ENCODE measurements around the gene L3MBTL3.
"Not testable (repeated sequence)": the region's sequence is repeated elsewhere in the genome, so short reads cannot be mapped to it uniquely, and the experiment has no call there.

The L3MBTL3 gene

GRCh38 chr6:130098317-130098716 is 79.9 kb downstream of the L3MBTL3 start:
- Histone ChIP-seq H3K9ac (ENCODE audit: low read length) (no peak overlapping the region), H3K27me3 (ENCODE audit: control insufficient read depth, insufficient read depth, low read length) (no peaks in the 10 kb centered on the region), H3K27ac (ENCODE audit: low read length) (no peak overlapping the region), H3K9me3 (ENCODE audit: control insufficient read depth, low read depth, low read length) (no peaks in the 10 kb centered on the region), H3K4me3 (ENCODE audit: low read length) (no peak overlapping the region), H3K36me3 (ENCODE audit: control insufficient read depth, low read depth, low read length) (peaks cover 4% of the 10 kb centered on the region), H3K4me1 (ENCODE audit: control insufficient read depth, low read depth, low read length) (no peaks in the 10 kb centered on the region)

- Histone ChIP-seq H3K27ac (ENCODE audit: low read length) (no peak overlapping the region), H3K4me3 (ENCODE audit: low read length) (no peak overlapping the region)
Observed at GRCh38 chr6:130099119-130099518, 80.7 kb downstream of the L3MBTL3 start.

GRCh38 chr6:130105996-130106704 is 87.8 kb downstream of the L3MBTL3 start:
- Histone ChIP-seq H3K27ac (ENCODE audit: low read length) (no peak overlapping the region), H3K9ac (ENCODE audit: low read length) (no peak overlapping the region), H3K4me1 (ENCODE audit: control insufficient read depth, low read depth, low read length) (no peaks in the 10 kb centered on the region), H3K36me3 (ENCODE audit: control insufficient read depth, low read depth, low read length) (no peaks in the 10 kb centered on the region), H3K4me3 (ENCODE audit: low read length) (no peak overlapping the region), H3K27me3 (ENCODE audit: control insufficient read depth, insufficient read depth, low read length) (no peaks in the 10 kb centered on the region), H3K9me3 (ENCODE audit: control insufficient read depth, low read depth, low read length) (no peaks in the 10 kb centered on the region)

More at GRCh38 chr6:130099119-130099518, 80.7 kb downstream of the L3MBTL3 start:
- Histone ChIP-seq H3K9me3 (ENCODE audit: control insufficient read depth, low read depth, low read length) (no peaks in the 10 kb centered on the region), H3K9ac (ENCODE audit: low read length) (no peak overlapping the region), H3K27me3 (ENCODE audit: control insufficient read depth, insufficient read depth, low read length) (no peaks in the 10 kb centered on the region), H3K4me1 (ENCODE audit: control insufficient read depth, low read depth, low read length) (no peaks in the 10 kb centered on the region), H3K36me3 (ENCODE audit: control insufficient read depth, low read depth, low read length) (peaks cover 4% of the 10 kb centered on the region)

- no peaks in the 10 kb centered on the region for H3K9me3 ChIP-seq (ENCODE audit: control insufficient read depth, low read depth, low read length)
- H3K27me3 ChIP-seq (ENCODE audit: control insufficient read depth, insufficient read depth, low read length): no peaks in the 10 kb centered on the region
- no peaks in the 10 kb centered on the region for H3K4me1 ChIP-seq (ENCODE audit: control insufficient read depth, low read depth, low read length)
- no peak overlapping the region for H3K27ac ChIP-seq (ENCODE audit: low read length)
- H3K9ac ChIP-seq (ENCODE audit: low read length): no peak overlapping the region
- no peaks in the 10 kb centered on the region for H3K36me3 ChIP-seq (ENCODE audit: control insufficient read depth, low read depth, low read length)
- no peak overlapping the region for H3K4me3 ChIP-seq (ENCODE audit: low read length)
Observed at GRCh38 chr6:130107710-130108109, 89.3 kb downstream of the L3MBTL3 start.

- no peaks in the 10 kb centered on the region for H3K4me1 ChIP-seq (ENCODE audit: control insufficient read depth, low read depth, low read length)
- H3K36me3 ChIP-seq (ENCODE audit: control insufficient read depth, low read depth, low read length): no peaks in the 10 kb centered on the region
- H3K4me3 ChIP-seq (ENCODE audit: low read length): no peak overlapping the region
- no peak overlapping the region for H3K27ac ChIP-seq (ENCODE audit: low read length)
- H3K9me3 ChIP-seq (ENCODE audit: control insufficient read depth, low read depth, low read length): no peaks in the 10 kb centered on the region
- no peaks in the 10 kb centered on the region for H3K27me3 ChIP-seq (ENCODE audit: control insufficient read depth, insufficient read depth, low read length)
- H3K9ac ChIP-seq (ENCODE audit: low read length): no peak overlapping the region
Observed at GRCh38 chr6:130111031-130111430, 92.7 kb downstream of the L3MBTL3 start.

- Histone ChIP-seq H3K9ac (ENCODE audit: low read length) (no peak overlapping the region), H3K4me1 (ENCODE audit: control insufficient read depth, low read depth, low read length) (no peaks in the 10 kb centered on the region), H3K4me3 (ENCODE audit: low read length) (no peak overlapping the region), H3K27ac (ENCODE audit: low read length) (no peak overlapping the region), H3K27me3 (ENCODE audit: control insufficient read depth, insufficient read depth, low read length) (no peaks in the 10 kb centered on the region), H3K36me3 (ENCODE audit: control insufficient read depth, low read depth, low read length) (no peaks in the 10 kb centered on the region), H3K9me3 (ENCODE audit: control insufficient read depth, low read depth, low read length) (no peaks in the 10 kb centered on the region)
Observed at GRCh38 chr6:130113201-130113710, 94.9 kb downstream of the L3MBTL3 start.

- Histone ChIP-seq H3K36me3 (ENCODE audit: control insufficient read depth, low read depth, low read length) (no peaks in the 10 kb centered on the region), H3K27ac (ENCODE audit: low read length) (no peak overlapping the region), H3K27me3 (ENCODE audit: control insufficient read depth, insufficient read depth, low read length) (no peaks in the 10 kb centered on the region), H3K4me3 (ENCODE audit: low read length) (no peak overlapping the region), H3K9me3 (ENCODE audit: control insufficient read depth, low read depth, low read length) (no peaks in the 10 kb centered on the region), H3K9ac (ENCODE audit: low read length) (no peak overlapping the region), H3K4me1 (ENCODE audit: control insufficient read depth, low read depth, low read length) (no peaks in the 10 kb centered on the region)
Observed at GRCh38 chr6:130115036-130115435, 96.7 kb downstream of the L3MBTL3 start.

- Histone ChIP-seq H3K9ac (ENCODE audit: low read length) (no peak overlapping the region), H3K27me3 (ENCODE audit: control insufficient read depth, insufficient read depth, low read length) (no peaks in the 10 kb centered on the region), H3K4me1 (ENCODE audit: control insufficient read depth, low read depth, low read length) (no peaks in the 10 kb centered on the region), H3K36me3 (ENCODE audit: control insufficient read depth, low read depth, low read length) (no peaks in the 10 kb centered on the region), H3K27ac (ENCODE audit: low read length) (no peak overlapping the region), H3K9me3 (ENCODE audit: control insufficient read depth, low read depth, low read length) (no peaks in the 10 kb centered on the region), H3K4me3 (ENCODE audit: low read length) (no peak overlapping the region)
Observed at GRCh38 chr6:130116273-130116672, 97.9 kb downstream of the L3MBTL3 start.

- H3K4me1 ChIP-seq (ENCODE audit: control insufficient read depth, low read depth, low read length); H3K27ac ChIP-seq (ENCODE audit: low read length); H3K36me3 ChIP-seq (ENCODE audit: control insufficient read depth, low read depth, low read length); H3K9ac ChIP-seq (ENCODE audit: low read length); H3K4me3 ChIP-seq (ENCODE audit: low read length); H3K27me3 ChIP-seq (ENCODE audit: control insufficient read depth, insufficient read depth, low read length); H3K9me3 ChIP-seq (ENCODE audit: control insufficient read depth, low read depth, low read length): not testable (repeated sequence)
Observed at GRCh38 chr6:130117187-130117701, 98.9 kb downstream of the L3MBTL3 start.

GRCh38 chr6:130118236-130118635 is 99.9 kb downstream of the L3MBTL3 start:
- H3K27ac ChIP-seq (ENCODE audit: low read length): no peak overlapping the region
- H3K4me1 ChIP-seq (ENCODE audit: control insufficient read depth, low read depth, low read length): no peaks in the 10 kb centered on the region
- no peaks in the 10 kb centered on the region for H3K9me3 ChIP-seq (ENCODE audit: control insufficient read depth, low read depth, low read length)
- no peaks in the 10 kb centered on the region for H3K27me3 ChIP-seq (ENCODE audit: control insufficient read depth, insufficient read depth, low read length)
- H3K9ac ChIP-seq (ENCODE audit: low read length): no peak overlapping the region
- no peak overlapping the region for H3K4me3 ChIP-seq (ENCODE audit: low read length)
- H3K36me3 ChIP-seq (ENCODE audit: control insufficient read depth, low read depth, low read length): no peaks in the 10 kb centered on the region

- no peaks in the 10 kb centered on the region for H3K9me3 ChIP-seq (ENCODE audit: control insufficient read depth, low read depth, low read length)
- no peaks in the 10 kb centered on the region for H3K4me1 ChIP-seq (ENCODE audit: control insufficient read depth, low read depth, low read length)
- no peak overlapping the region for H3K4me3 ChIP-seq (ENCODE audit: low read length)
- H3K9ac ChIP-seq (ENCODE audit: low read length): no peak overlapping the region
- H3K27ac ChIP-seq (ENCODE audit: low read length): no peak overlapping the region
- no peaks in the 10 kb centered on the region for H3K36me3 ChIP-seq (ENCODE audit: control insufficient read depth, low read depth, low read length)
- H3K27me3 ChIP-seq (ENCODE audit: control insufficient read depth, insufficient read depth, low read length): no peaks in the 10 kb centered on the region
Observed at GRCh38 chr6:130119211-130119610, 100.8 kb downstream of the L3MBTL3 start.

- Histone ChIP-seq H3K4me1 (ENCODE audit: control insufficient read depth, low read depth, low read length) (no peaks in the 10 kb centered on the region), H3K4me3 (ENCODE audit: low read length) (no peak overlapping the region), H3K27ac (ENCODE audit: low read length) (no peak overlapping the region), H3K27me3 (ENCODE audit: control insufficient read depth, insufficient read depth, low read length) (no peaks in the 10 kb centered on the region), H3K36me3 (ENCODE audit: control insufficient read depth, low read depth, low read length) (no peaks in the 10 kb centered on the region), H3K9me3 (ENCODE audit: control insufficient read depth, low read depth, low read length) (no peaks in the 10 kb centered on the region), H3K9ac (ENCODE audit: low read length) (no peak overlapping the region)
Observed at GRCh38 chr6:130120731-130121130, 102.3 kb downstream of the L3MBTL3 start.
